Measurements from ENCODE around the gene WDR77.

The WDR77 gene

GRCh38 chr1:111469539-111469938, 20.5 kb upstream of the WDR77 start:
- DNase-seq (ENCODE audit: low read depth) = no peak

GRCh38 chr1:111468717-111469100, 19.7 kb upstream of the WDR77 start:
- no peak for DNase-seq (ENCODE audit: low read depth)

- DNase-seq (ENCODE audit: low read depth) = no peak
Measured at GRCh38 chr1:111467865-111468716, 19.0 kb upstream of the WDR77 start.

DNA sequence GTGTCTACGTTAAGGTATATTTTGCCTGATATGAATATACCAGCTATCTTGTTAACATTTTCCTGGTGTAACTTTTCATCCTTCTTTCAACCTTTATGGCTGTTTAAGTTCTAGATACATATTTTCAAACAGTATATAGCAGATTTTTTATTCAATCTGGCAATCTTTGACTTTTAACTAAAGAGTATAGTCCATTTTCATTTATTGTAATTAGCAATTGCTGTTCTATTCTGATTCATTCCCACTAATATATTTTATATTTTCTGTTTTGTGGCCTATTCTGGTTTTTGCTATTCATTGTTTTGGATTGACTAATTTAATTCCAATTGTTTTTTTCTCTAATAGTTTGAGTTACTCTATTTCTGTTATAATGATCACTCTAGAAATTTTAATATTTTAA, 17.4 kb upstream of the WDR77 start:
- DNase-seq (ENCODE audit: low read depth) = no peak

- no peak for DNase-seq (ENCODE audit: low read depth)
Measured at GRCh38 chr1:111465754-111466153, 16.7 kb upstream of the WDR77 start.

- peak; percentile 29 for DNase-seq (ENCODE audit: low read depth)
Measured at GRCh38 chr1:111463029-111463683, 14.1 kb upstream of the WDR77 start.

GRCh38 chr1:111462370-111463028, 13.4 kb upstream of the WDR77 start:
- no peak for DNase-seq (ENCODE audit: low read depth)

DNA sequence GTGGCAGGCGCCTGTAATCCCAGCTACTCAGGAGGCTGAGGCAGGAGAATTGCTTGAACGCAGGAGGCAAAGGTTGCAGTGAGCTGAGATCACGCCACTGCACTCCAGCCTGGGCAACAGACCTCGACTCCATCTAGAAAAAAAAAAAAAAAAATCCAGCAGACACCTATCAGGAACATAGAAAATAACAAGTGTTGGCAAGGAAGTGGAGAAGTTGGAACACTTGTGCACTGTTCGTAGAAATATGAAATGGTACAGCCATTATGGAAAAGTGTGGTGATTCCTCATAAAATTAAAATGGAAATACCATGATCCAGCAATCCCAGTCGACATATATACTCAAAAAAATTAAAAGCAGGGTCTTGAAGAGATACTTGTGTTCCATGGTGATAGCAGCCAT, 12.7 kb upstream of the WDR77 start:
- DNase-seq (ENCODE audit: low read depth) = no peak

GRCh38 chr1:111455642-111456031, 6.6 kb upstream of the WDR77 start:
- DNase-seq (ENCODE audit: low read depth) = no peak

DNA sequence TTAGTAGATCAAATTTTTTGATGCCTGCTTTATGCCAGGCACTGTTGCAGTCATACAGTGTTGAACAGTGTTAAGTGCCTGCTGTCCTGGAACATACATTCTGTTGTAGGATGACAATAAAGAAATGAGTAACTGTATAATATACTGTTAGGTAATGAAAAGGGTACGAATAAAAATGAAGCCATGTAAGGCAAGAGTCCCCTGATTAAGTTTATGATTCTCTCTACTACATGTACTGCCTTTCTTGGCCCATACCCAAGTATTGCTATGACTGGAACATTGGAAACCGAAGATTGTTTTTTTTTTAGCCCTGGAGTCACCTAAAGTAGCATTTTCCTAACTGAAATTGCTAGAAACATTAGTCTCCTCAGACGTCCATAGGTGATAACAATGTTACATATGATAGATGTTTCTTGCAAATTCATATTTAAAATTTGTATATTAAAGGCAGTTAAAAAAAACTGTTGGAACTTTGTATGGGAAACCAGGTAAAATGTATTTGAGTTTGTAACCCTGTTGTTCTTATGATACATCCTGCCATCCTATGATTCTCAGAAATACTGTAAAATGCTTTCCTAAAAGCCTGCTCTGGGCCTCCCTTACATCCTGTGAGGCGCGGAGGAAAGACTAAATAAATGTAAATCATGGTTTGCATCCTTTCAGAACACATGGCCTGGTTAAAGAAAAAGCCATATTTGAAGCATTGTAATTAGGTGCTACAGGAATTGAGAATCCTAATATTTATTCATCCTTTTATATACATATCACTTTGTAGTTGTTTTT, 6.0 kb upstream of the WDR77 start:
- peak; percentile 23 for DNase-seq (ENCODE audit: low read depth)

DNA sequence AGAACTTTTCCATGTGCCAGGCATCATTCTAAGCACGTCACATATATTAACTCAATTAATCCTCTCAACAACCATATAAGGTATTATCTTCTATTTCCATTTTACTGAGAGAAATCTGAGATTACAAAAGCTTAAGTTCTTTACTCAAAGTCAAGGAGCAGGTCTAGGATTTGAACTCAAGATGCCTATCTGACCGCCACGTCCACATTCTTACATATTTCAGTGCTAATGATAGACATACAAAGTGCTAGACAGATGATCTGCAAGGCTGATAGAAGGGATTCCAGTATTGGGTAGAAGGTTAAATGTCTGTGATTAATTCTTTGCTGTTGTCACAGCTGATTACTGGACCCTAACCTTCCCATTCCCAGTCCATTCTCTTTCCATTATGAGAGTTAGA, 4.7 kb upstream of the WDR77 start:
- no peak for DNase-seq (ENCODE audit: low read depth)

- DNase-seq (ENCODE audit: low read depth) = no peak
Measured at GRCh38 chr1:111452581-111452980, 3.5 kb upstream of the WDR77 start.

- no peak for DNase-seq (ENCODE audit: low read depth)
Measured at GRCh38 chr1:111450185-111450584, 1.1 kb upstream of the WDR77 start.

DNA sequence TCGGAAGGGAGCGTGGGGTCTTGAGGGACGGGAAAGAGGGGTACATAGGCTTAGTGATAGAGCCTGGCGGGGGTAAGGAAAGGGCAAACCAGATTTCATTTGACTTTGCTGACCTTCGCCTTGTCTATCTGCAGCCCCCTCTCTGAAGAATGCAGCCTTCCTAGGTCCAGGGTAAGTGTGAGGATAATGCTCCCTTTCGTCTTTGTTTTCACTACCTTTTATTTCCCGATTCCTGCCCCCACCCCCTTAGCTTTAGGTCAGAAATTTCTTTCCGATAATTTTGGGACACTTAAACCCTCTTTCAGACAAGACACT, 604 bp upstream of the WDR77 start:
- DNase-seq (ENCODE audit: low read depth) = no peak

- DNase-seq (ENCODE audit: low read depth) = peak; percentile 25
Measured at GRCh38 chr1:111448482-111448917, 556 bp downstream of the WDR77 start.

DNA sequence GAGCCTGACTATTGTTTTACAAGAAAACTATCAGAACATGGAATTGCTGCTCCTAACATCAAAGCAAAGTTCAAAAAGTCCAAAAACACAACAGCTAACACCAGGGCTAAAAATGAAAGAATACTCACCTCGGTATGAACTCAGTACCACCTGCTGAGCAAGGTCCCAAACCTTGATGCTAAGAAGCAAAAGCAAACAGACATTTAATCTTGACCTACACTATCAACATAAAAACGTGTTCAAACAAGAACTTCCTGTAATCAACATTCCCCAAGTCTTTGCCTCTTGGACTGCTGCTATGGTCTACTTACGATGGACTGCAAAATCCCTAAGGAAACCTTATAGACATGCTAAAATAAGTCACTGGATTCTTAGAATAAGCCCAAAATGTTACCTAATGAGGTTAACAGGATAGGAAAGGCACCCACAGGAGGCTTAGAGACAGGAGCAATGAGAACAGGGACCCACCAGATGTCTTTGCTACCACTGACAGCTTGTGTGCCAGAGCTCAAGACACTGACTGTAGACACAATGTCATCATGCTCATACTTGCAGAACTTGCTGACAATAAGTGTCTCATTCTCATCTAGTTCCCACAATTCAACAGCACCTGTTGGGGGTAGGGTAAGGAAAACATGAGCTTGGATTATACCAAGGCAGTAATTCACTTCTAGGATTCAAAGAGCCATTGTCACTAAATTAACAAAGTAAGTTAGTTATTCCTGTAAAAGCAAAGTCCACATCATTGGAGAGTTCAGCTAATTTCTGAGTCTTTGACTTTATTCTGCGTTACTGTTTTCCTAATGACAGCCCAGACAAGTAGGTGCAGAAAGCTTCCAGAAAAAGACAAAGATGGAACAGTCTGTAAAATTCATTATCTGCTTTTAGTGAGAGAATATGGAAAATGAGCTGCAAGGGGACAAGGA, 1.8 kb downstream of the WDR77 start:
- DNase-seq (ENCODE audit: low read depth) = no peak

- no peak for DNase-seq (ENCODE audit: low read depth)
Measured at GRCh38 chr1:111446546-111446945, 2.5 kb downstream of the WDR77 start.

GRCh38 chr1:111444031-111444430, 5.0 kb downstream of the WDR77 start:
- no peak for DNase-seq (ENCODE audit: low read depth)

DNA sequence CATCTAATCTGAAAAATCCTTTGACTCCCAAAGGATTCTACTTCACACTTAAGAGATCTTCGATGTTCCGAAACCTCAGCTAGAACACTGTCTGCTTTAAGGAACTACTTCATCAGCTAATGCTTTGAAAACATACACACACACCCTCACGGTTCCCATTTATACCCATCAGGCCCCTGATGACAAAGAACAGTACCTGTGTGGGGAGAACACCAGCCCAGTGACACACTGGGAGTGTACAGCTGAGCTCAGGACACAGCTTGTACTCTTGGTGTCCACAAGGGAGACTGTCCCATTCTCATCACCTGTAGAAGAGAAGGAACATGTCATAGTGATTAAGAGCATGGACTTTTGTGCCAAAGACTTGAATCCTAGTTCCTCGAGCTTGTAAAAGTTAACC, 6.6 kb downstream of the WDR77 start:
- DNase-seq (ENCODE audit: low read depth) = no peak

DNA sequence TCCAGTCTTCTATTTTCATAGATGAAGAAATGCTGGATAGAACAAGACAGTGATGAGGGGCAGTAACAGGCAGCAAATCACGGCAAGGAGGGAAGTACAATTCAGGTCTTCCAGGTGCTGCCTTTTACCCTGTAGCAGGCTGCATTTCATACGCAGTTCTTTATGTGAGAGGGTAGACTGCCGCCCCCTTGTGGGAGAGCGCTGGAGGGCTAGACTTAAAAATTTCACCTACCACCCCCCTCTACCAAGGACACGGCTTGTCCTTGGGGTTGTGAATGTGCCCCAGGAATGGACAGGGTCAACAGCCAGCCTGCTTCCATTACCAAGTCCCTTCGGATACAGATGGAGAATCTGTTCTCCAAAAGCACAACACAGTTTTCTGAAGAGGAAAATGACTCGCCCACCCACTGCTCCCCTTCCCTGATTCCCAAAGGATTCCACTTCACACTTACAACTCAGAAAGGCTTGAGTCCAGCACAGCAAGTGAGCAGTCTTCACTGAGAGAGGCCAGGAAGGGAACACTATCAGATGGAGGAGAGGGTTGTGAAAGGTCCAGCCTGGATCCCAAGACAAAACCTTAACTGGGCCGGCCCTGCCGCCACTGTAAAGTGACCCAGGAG, 7.4 kb downstream of the WDR77 start:
- peak; percentile 36 for DNase-seq (ENCODE audit: low read depth)
